GM12873 (cell line): Measurements from ENCODE around the gene TTL.
A peak's percentile ranks its signal among the peaks of the same experiment; 100 is the strongest.

Source experiments
- CTCF ChIP-seq: IDR thresholded peaks from 2 replicates; pipeline ENCODE4 v1.5.1; 2012; ENCODE audit warnings: low read depth, mild to moderate bottlenecking, moderate library complexity, low read length, control low read depth; ENCODE audit not compliant: insufficient read depth; ENCODE audit errors: missing control alignments

TTL gene

DNA sequence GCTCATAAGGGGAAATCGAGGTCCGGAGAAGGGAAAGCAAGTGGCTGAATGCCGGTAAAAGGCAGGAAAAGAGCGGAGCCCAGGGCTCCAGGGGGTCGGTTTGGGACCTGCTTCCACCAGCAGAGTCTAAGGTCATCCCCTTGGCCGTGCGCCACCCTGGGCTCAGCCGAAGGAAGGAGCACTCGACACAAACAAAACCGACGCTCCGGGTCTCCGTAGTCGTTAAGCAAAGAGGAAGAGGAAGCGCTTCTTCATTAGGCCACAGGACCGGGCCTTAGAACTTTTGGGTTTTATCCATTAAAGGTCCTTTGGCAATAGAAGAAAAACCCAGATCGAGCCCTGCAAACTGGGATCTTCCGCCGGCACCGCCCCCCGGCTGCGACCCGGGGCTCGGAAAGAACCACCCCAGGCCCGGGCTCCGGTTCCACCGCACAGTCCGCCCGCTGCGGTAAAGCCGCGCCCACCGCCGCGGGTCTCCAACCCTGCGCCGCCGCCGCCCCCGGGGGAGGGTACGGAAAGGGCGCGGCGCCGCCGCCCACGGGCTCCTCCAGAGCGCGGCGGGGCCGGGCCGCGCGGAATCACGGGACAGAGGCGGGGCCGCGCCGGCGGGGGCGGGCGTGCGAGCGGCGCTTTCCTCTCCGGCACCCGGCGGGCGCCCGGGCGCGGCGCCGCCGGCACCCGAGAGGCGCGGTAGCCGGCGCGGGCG, at the start of gene TTL:
TSS of gene TTL (plus strand) at position 629 of the 706 bp plus-strand sequence. CDS start 189 bp downstream, outside the sequence.
- no peak for TF ChIP-seq CTCF

DNA sequence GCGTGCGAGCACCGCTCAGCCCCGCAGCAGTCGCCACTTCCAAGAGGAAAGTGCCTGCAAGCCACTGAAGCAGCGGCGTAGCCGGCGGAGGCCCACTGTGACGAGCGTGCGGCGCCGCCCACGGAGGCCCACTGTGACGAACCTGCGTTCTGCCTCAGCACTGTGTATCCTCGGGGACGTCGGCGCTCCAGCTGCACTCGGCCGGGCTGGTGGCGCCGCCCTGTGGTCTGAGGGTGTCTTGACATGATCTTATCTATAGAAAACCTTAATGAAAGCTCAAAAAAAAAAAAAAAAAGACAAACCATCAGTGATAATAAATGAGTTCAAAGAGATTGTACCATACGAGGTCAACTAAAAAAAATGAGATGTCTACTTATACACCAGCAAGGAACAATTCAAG, 48.5 kb upstream of the TTL start, which contains the start of gene RGPD8:
TSS of gene RGPD8 (minus strand) at position 166 of the 400 bp plus-strand sequence. CDS start 192 bp downstream, outside the sequence.
- peak; percentile 54 for TF ChIP-seq CTCF

GRCh38 chr2:112433932-112434730, 47.8 kb upstream of the TTL start:
- no peak for TF ChIP-seq CTCF

DNA sequence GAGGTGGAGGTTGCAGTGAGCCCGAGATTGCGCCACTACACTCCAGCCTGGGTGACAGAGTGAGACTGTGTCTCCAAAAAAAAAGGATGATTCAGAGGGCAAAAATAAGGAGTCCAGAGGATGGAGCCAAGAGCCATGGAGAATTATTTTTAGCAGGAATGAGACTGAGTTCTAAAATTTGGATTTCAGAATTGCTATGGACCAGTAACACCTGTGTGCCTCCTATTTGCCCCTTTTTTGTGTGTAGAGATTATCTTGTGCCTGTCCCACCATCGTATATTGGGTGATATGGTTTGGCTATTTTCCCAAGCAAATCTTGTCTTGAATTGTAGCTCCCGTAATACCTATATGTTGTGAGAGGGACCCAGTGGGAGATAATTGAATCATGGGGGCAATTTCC, 32.1 kb upstream of the TTL start:
- no peak for TF ChIP-seq CTCF

GRCh38 chr2:112451317-112451716, 30.6 kb upstream of the TTL start:
- no peak for TF ChIP-seq CTCF

DNA sequence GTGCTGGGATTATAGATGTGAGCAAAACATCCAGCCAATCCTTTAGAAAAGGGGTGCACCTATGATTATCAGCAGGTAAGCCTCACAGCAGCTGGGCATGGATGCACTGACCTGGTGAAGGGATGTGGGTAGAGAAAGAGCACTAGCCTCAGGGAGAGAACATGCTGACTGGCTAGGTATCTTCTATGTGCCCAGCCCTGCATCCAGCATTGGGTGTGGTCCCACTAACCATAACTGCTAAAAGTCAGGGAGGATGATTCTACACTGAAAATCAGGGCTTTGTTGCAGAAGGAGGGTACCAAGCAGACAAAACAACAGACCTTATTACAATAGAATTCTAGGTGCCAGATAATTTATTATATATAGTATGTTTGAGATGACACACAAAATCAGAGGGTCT, 27.4 kb upstream of the TTL start:
- no peak for TF ChIP-seq CTCF

DNA sequence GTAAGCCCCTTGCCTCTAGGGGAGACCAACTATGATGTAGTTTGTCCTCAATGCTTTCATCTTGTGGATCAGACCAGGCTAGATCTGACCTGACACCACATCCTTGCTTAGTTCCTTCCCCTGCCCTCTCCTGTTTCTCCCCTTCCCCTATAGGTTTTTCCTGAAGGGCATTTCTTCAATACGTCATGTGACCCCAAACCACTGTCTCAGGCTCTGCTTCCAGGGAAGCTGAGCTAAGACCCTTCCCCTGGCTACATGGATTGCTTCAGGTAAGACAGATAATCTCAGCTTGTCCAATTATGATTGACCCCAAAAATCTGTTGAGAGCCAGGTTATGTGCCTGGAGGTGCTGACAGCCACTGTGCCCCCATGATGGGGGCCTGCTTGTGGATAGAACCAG, 22.6 kb upstream of the TTL start:
- no peak for TF ChIP-seq CTCF
